Rectal smooth muscle tissue (tissue), 1 donor: ENCODE results near the gene VEZT.
A peak's percentile ranks its signal among the peaks of the same experiment; 100 is the strongest.

Experiments
- H3K27ac ChIP-seq: one replicate; pipeline ENCODE4 v1.7.0; 2013; ENCODE audit warnings: low read depth, low read length, inconsistent platforms
- H3K27me3 ChIP-seq: one replicate; pipeline ENCODE4 v1.7.0; 2013; ENCODE audit warnings: low read length; ENCODE audit not compliant: control insufficient read depth, insufficient read depth
- H3K36me3 ChIP-seq: one replicate; pipeline ENCODE4 v1.7.0; 2013; ENCODE audit warnings: low read length; ENCODE audit not compliant: control insufficient read depth, insufficient read depth
- H3K4me1 ChIP-seq: one replicate; pipeline ENCODE4 v1.7.0; 2013; ENCODE audit warnings: low read length; ENCODE audit not compliant: control insufficient read depth, insufficient read depth
- H3K4me3 ChIP-seq: one replicate; pipeline ENCODE4 v1.7.0; 2013; ENCODE audit warnings: low read length
- H3K9ac ChIP-seq: one replicate; pipeline ENCODE4 v1.7.0; 2013; ENCODE audit warnings: low read length

VEZT gene

GRCh38 chr12:95217377-95218149 lies at the start of gene VEZT, which contains the start of gene FGD6:
Gene VEZT (plus strand): TSS chr12:95217807. CDS start chr12:95217851, 44 bp downstream.
Gene FGD6 (minus strand): TSS chr12:95217467. CDS start chr12:95217240, 227 bp downstream.
- peak within 1 kb of the TSS; percentile 71 for H3K9ac ChIP-seq
- H3K36me3 ChIP-seq, result no peaks in the 10 kb centered on the region
- peak within 1 kb of the TSS; percentile 99 for H3K27ac ChIP-seq
- H3K4me3 ChIP-seq, result peak within 1 kb of the TSS; percentile 90
- H3K4me1 ChIP-seq, result peaks cover 22% of the 10 kb centered on the region
- H3K27me3 ChIP-seq, result no peaks in the 10 kb centered on the region

DNA sequence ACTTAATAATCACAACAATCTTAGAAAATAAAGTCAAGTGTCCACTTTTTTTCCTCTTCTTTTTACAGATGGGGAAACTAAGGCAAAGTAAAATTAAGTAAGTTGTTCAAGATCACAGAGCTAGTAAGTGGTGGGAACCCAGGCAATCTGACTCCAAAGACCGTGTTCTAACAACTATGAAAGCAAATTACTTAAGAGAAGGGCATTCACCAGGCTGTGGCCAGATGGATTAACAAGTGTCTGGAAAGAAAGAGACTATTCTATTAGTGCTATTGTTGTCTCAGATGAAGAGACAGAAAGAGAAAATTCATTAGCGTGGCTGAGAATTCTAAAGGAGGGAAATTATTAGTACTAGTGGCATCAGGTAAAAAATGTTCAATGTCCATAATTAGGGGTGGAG lies 48.9 kb upstream of the VEZT start:
- no peak overlapping the region for H3K9ac ChIP-seq
- peaks cover 9% of the 10 kb centered on the region for H3K4me1 ChIP-seq
- no peak overlapping the region for H3K4me3 ChIP-seq
- no peaks in the 10 kb centered on the region for H3K27me3 ChIP-seq
- no peaks in the 10 kb centered on the region for H3K36me3 ChIP-seq
- no peak overlapping the region for H3K27ac ChIP-seq

DNA sequence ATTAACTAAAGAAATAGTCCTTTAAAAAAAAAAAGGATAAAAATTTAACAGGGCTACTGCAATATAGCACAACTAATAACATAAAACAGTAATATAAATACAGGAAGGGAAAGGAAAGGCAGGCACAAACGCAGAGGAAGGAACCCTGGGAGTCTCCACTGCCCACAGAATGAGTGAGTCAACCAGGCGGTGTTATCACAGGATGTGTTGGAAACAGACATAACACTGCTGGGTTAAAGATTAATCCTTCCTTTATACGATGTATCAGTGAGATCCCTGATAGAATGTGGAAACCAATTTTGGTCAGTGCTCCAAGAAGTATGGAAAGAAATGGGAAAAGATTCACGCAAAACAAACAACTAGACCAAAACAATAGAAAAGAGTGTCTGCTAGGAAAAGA lies 48.2 kb upstream of the VEZT start:
- Histone ChIP-seq H3K27me3 (no peaks in the 10 kb centered on the region), H3K4me3 (no peak overlapping the region), H3K9ac (no peak overlapping the region), H3K36me3 (no peaks in the 10 kb centered on the region), H3K27ac (no peak overlapping the region), H3K4me1 (peaks cover 12% of the 10 kb centered on the region)

DNA sequence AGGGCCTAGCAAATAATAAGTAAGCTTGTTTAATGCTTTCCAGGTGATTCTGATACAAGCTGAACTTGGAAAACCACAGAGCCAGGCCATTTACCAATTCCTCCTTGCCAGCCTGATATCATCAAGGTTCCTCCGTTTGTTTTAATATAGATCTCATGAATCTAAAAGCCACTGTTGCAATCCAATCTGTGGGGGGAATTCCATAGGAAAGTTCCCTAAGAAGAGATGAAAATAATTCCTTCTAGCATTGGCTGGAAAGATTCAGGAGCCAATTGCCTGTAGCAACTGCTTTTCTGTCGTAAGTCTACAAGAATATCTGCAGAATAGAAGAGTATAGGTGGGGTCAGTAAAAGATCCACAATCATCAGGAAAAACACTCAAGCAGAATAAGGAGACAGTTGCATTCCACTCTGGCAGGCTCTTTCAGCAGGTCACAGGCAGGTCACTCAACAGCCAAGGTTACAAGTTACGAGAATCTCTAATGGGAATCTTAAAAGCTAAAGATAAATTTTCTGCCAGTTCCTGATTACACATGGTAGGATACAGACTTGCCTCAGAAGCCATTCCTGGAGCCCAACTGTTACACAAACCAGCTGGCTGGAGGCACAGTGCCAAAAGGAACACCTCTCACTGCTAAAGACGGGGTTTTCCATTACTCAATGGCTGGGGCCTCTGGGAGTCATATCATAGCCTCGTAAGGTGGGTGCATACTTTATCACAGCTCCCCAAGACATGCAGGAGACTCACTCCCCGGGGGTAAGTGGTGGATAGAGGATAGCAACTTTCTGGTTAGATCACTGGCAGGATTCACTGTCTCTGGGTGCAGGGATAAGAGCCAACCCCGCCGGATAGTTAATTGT lies 44.0 kb upstream of the VEZT start:
- peak overlapping the region; percentile 72 for H3K27ac ChIP-seq

GRCh38 chr12:95177201-95177768 lies 40.3 kb upstream of the VEZT start:
- no peaks in the 10 kb centered on the region for H3K36me3 ChIP-seq
- H3K4me3 ChIP-seq, result no peak overlapping the region
- H3K4me1 ChIP-seq, result peaks cover 12% of the 10 kb centered on the region
- no peak overlapping the region for H3K27ac ChIP-seq
- no peaks in the 10 kb centered on the region for H3K27me3 ChIP-seq
- H3K9ac ChIP-seq, result no peak overlapping the region

More for the DNA sequence above, 44.0 kb upstream of the VEZT start:
- Histone ChIP-seq H3K4me3 (peak overlapping the region; percentile 16), H3K27me3 (no peaks in the 10 kb centered on the region), H3K4me1 (peaks cover 12% of the 10 kb centered on the region), H3K9ac (no peak overlapping the region), H3K36me3 (no peaks in the 10 kb centered on the region)

GRCh38 chr12:95178136-95178535 lies 39.5 kb upstream of the VEZT start:
- H3K9ac ChIP-seq, result no peak overlapping the region
- no peaks in the 10 kb centered on the region for H3K36me3 ChIP-seq
- peaks cover 9% of the 10 kb centered on the region for H3K4me1 ChIP-seq
- no peak overlapping the region for H3K27ac ChIP-seq
- no peak overlapping the region for H3K4me3 ChIP-seq
- no peaks in the 10 kb centered on the region for H3K27me3 ChIP-seq

- no peak overlapping the region for H3K27ac ChIP-seq
- H3K36me3 ChIP-seq, result no peaks in the 10 kb centered on the region
- H3K4me1 ChIP-seq, result peaks cover 3% of the 10 kb centered on the region
- no peak overlapping the region for H3K9ac ChIP-seq
- H3K4me3 ChIP-seq, result no peak overlapping the region
- no peaks in the 10 kb centered on the region for H3K27me3 ChIP-seq
Observed at GRCh38 chr12:95179011-95179410, 38.6 kb upstream of the VEZT start.

- Histone ChIP-seq H3K9ac (no peak overlapping the region), H3K4me1 (no peaks in the 10 kb centered on the region), H3K27me3 (no peaks in the 10 kb centered on the region), H3K36me3 (no peaks in the 10 kb centered on the region), H3K4me3 (no peak overlapping the region), H3K27ac (no peak overlapping the region)
Observed at GRCh38 chr12:95181103-95181502, 36.5 kb upstream of the VEZT start.

- H3K9ac ChIP-seq, result no peak overlapping the region
- H3K4me3 ChIP-seq, result no peak overlapping the region
- no peak overlapping the region for H3K27ac ChIP-seq
- no peaks in the 10 kb centered on the region for H3K4me1 ChIP-seq
- H3K27me3 ChIP-seq, result no peaks in the 10 kb centered on the region
- H3K36me3 ChIP-seq, result no peaks in the 10 kb centered on the region
Observed at GRCh38 chr12:95182868-95183415, 34.7 kb upstream of the VEZT start.

- no peak overlapping the region for H3K27ac ChIP-seq
- H3K9ac ChIP-seq, result no peak overlapping the region
- no peaks in the 10 kb centered on the region for H3K27me3 ChIP-seq
- H3K4me1 ChIP-seq, result no peaks in the 10 kb centered on the region
- H3K36me3 ChIP-seq, result no peaks in the 10 kb centered on the region
- no peak overlapping the region for H3K4me3 ChIP-seq
Observed at GRCh38 chr12:95184121-95184520, 33.5 kb upstream of the VEZT start.

DNA sequence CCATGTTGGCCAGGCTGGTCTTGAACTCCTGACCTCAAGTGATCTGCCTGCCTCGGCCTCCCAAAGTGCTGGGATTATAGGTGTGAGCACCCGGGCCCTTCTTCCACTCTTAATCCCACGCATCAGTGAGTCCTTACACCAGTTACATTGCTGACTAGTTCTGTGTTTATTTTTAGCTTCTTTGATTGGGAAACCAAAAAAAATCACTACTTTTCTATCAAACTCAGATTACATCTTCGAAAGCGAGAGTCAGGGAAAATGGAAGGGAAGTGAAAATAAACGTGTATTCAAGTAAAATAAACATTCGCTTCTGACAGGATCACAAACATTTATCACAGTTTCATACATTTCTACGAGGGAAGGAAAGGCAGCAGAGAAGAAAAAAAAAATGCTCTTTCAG lies 32.5 kb upstream of the VEZT start:
- no peaks in the 10 kb centered on the region for H3K4me1 ChIP-seq
- H3K9ac ChIP-seq, result no peak overlapping the region
- no peak overlapping the region for H3K27ac ChIP-seq
- H3K27me3 ChIP-seq, result no peaks in the 10 kb centered on the region
- no peaks in the 10 kb centered on the region for H3K36me3 ChIP-seq
- H3K4me3 ChIP-seq, result no peak overlapping the region

DNA sequence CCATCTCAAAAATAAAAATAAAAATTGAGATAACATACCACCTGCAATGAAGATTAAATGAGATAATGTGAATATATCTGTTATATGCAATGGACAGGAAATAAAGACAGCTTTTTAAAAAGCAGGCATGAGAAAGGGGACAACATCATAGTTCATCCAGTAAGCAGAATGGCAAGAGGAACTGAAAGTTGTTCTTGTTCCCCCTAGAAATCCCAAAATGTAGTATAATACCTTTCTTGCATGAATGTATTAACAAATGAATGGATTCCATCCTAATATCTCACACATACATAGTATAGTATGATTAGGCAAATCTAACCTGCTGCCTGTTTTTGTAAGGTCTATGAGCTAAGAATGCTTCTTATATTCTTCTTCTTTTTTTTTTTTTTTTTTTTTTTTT lies 31.8 kb upstream of the VEZT start:
- H3K27ac ChIP-seq, result no peak overlapping the region
- H3K4me1 ChIP-seq, result no peaks in the 10 kb centered on the region
- no peak overlapping the region for H3K4me3 ChIP-seq
- H3K36me3 ChIP-seq, result no peaks in the 10 kb centered on the region
- H3K27me3 ChIP-seq, result no peaks in the 10 kb centered on the region
- no peak overlapping the region for H3K9ac ChIP-seq
